C4-2B (cell line): ENCODE measurements around the gene DCST2.
A peak's percentile ranks its signal among the peaks of the same experiment; 100 is the strongest.

Source experiments
- H3K27ac ChIP-seq: fragments of 450-650 bp; 2 replicates; pipeline ENCODE4 v1.5.1; 2017
- CTCF ChIP-seq: fragments of 450-650 bp; conservative IDR thresholded peaks from 2 replicates; pipeline ENCODE4 v1.5.1; 2017; ENCODE audit warnings: mild to moderate bottlenecking
- ZFX ChIP-seq: fragments of 450-650 bp; IDR thresholded peaks from 2 replicates; pipeline ENCODE4 v1.6.1; 2017

The DCST2 gene

GRCh38 chr1:155011004-155011416, 22.6 kb downstream of the DCST2 start:
- H3K27ac ChIP-seq = peak overlapping the region; percentile 6
- TF ChIP-seq CTCF (no peak), ZFX (no peak)

GRCh38 chr1:155010211-155010918, 23.2 kb downstream of the DCST2 start:
- TF ChIP-seq CTCF (no peak), ZFX (no peak)

GRCh38 chr1:155009742-155010141, 23.8 kb downstream of the DCST2 start:
- H3K27ac ChIP-seq = peak overlapping the region; percentile 99
- no peak for TF ChIP-seq CTCF
- TF ChIP-seq ZFX = no peak

More at GRCh38 chr1:155010211-155010918, 23.2 kb downstream of the DCST2 start:
- peak overlapping the region; percentile 6 for H3K27ac ChIP-seq

- peak overlapping the region; percentile 99 for H3K27ac ChIP-seq
- TF ChIP-seq CTCF = no peak
- no peak for TF ChIP-seq ZFX
Measured at GRCh38 chr1:155009221-155009711, 24.3 kb downstream of the DCST2 start.

GRCh38 chr1:155008015-155008941, 25.3 kb downstream of the DCST2 start:
- TF ChIP-seq ZFX (no peak), CTCF (no peak)
- H3K27ac ChIP-seq = peak overlapping the region; percentile 99

- peak overlapping the region; percentile 99 for H3K27ac ChIP-seq
Measured at GRCh38 chr1:155007251-155007828, 26.2 kb downstream of the DCST2 start.

More at GRCh38 chr1:155007251-155007828, 26.2 kb downstream of the DCST2 start:
- TF ChIP-seq CTCF = no peak
- TF ChIP-seq ZFX = peak; percentile 66; the same call in 1 of the 2 replicates
